ENCODE results near the gene ZNF366.

The ZNF366 gene

GRCh38 chr5:72505016-72505415 lies 2.2 kb downstream of the ZNF366 start:
- no peak overlapping the region for H3K4me3 ChIP-seq (ENCODE audit: low read depth, low read length)
- no peak overlapping the region for H3K27ac ChIP-seq (ENCODE audit: extremely low read depth, low read depth, low read length)
- H3K9me3 ChIP-seq (ENCODE audit: control insufficient read depth, insufficient read depth, low read depth, low read length) = no peaks in the 10 kb centered on the region
- ChIA-PET POLR2A (no interaction called here), CTCF (interaction anchor here (2.5 kb wide), 1 partner anchor 139 kb away, joined by 9 read pairs; no protein-coding TSS in a partner anchor)
- no peaks in the 10 kb centered on the region for H3K36me3 ChIP-seq (ENCODE audit: control insufficient read depth in 2 of 2, insufficient read depth in 1 of 2, low read length in 2 of 2)
- no peaks in the 10 kb centered on the region for H3K4me1 ChIP-seq (ENCODE audit: control insufficient read depth, insufficient read depth, low read length)
- TF ChIP-seq KLF10 (tag by site-specific recombination; IDR thresholded peaks at IDR 0.05) (no peak), ZNF404 (tag by site-specific recombination; IDR thresholded peaks at IDR 0.05) (no peak), HOXC10 (CRISPR knock-in tag; IDR thresholded peaks at IDR 0.05) (no peak), ZNF518A (tag by site-specific recombination; conservative IDR thresholded peaks at IDR 0.05; ENCODE audit: low read depth) (no peak), ZNF654 (tag by site-specific recombination; IDR thresholded peaks at IDR 0.05; ENCODE audit: low read depth) (no peak)

- ChIA-PET CTCF (interaction anchor here (2.5 kb wide), 1 partner anchor 138 kb away, joined by 9 read pairs; no protein-coding TSS in a partner anchor), POLR2A (no interaction called here)
- no peaks in the 10 kb centered on the region for H3K4me1 ChIP-seq (ENCODE audit: control insufficient read depth, insufficient read depth, low read length)
- TF ChIP-seq ZNF521 (tag by site-specific recombination; IDR thresholded peaks at IDR 0.05) = no peak
- TF ChIP-seq ZNF670 (tag by site-specific recombination; IDR thresholded peaks at IDR 0.05; ENCODE audit: low read depth) = no peak
- TF ChIP-seq ZSCAN4 (tag by site-specific recombination; IDR thresholded peaks at IDR 0.05) = peak; percentile 38; the same call in 1 of the 2 replicates
- TF ChIP-seq ZNF404 (tag by site-specific recombination; IDR thresholded peaks at IDR 0.05) = no peak
- TF ChIP-seq ZNF837 (tag by site-specific recombination; IDR thresholded peaks at IDR 0.05) = no peak
- TF ChIP-seq PRDM10 (tag by site-specific recombination; IDR thresholded peaks at IDR 0.05) = no peak
- no peak for TF ChIP-seq ZNF148 (tag by site-specific recombination; IDR thresholded peaks at IDR 0.05; ENCODE audit: borderline replicate concordance)
- TF ChIP-seq GLIS2 (tag by site-specific recombination; IDR thresholded peaks at IDR 0.05) = no peak
- no peak overlapping the region for H3K27ac ChIP-seq (ENCODE audit: extremely low read depth, low read depth, low read length)
- H3K4me3 ChIP-seq (ENCODE audit: low read depth, low read length) = no peak overlapping the region
- no peaks in the 10 kb centered on the region for H3K9me3 ChIP-seq (ENCODE audit: control insufficient read depth, insufficient read depth, low read depth, low read length)
- H3K36me3 ChIP-seq (ENCODE audit: control insufficient read depth in 2 of 2, insufficient read depth in 1 of 2, low read length in 2 of 2) = no peaks in the 10 kb centered on the region
These were observed 3.2 kb downstream of the ZNF366 start for GRCh38 chr5:72503888-72504491.
